Measurements from ENCODE around the gene RXYLT1. TPM values are rescaled to one million over a fixed set of nuclear protein-coding genes. Genes with fewer than 3 reads are reported as not detected.

The RXYLT1 gene
- total RNA-seq, 1 donor from 2014 or later = 10.8 TPM

DNA sequence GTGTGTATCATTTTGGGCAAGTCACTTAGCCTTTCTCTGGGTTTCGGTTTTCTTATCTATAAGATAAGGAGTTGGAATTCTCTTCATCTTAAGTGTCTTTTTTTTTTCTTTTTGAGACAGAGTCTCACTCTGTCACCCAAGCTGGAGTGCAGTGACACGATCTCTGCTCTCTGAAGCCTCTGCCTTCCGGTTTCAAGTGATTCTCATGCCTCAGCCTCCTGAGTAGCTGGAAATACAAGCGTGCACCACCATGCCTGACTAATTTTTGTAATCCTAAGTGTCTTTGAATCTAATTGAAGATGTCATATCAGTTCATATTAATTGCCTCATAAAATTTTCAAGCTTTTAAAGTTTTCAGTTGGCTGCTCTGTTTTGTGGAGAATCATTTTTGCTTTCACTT lies 68.7 kb downstream of the RXYLT1 start:
- Mint-ChIP-seq H3K36me3 (no peaks in the 10 kb centered on the region), H3K4me3 (no peak overlapping the region), H3K4me1 (peaks cover 22% of the 10 kb centered on the region), H3K27ac (peak overlapping the region; percentile 42), H3K27me3 (ENCODE audit: insufficient read depth, low read depth) (peaks cover 3% of the 10 kb centered on the region), H3K9me3 (no peaks in the 10 kb centered on the region)
- H2AFZ ChIP-seq (replicated peaks) = no peak overlapping the region
- H3F3A ChIP-seq (ENCODE audit: low read depth) = peaks cover 13% of the 10 kb centered on the region
- TF ChIP-seq, protein P1, sequence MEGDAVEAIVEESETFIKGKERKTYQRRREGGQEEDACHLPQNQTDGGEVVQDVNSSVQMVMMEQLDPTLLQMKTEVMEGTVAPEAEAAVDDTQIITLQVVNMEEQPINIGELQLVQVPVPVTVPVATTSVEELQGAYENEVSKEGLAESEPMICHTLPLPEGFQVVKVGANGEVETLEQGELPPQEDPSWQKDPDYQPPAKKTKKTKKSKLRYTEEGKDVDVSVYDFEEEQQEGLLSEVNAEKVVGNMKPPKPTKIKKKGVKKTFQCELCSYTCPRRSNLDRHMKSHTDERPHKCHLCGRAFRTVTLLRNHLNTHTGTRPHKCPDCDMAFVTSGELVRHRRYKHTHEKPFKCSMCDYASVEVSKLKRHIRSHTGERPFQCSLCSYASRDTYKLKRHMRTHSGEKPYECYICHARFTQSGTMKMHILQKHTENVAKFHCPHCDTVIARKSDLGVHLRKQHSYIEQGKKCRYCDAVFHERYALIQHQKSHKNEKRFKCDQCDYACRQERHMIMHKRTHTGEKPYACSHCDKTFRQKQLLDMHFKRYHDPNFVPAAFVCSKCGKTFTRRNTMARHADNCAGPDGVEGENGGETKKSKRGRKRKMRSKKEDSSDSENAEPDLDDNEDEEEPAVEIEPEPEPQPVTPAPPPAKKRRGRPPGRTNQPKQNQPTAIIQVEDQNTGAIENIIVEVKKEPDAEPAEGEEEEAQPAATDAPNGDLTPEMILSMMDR (IDR thresholded peaks at IDR 0.05) = no peak
- TF ChIP-seq EZH2phosphoT487 (IDR thresholded peaks at IDR 0.05) (no peak), EZH2 (IDR thresholded peaks at IDR 0.05) (no peak)
- H3K4me2 ChIP-seq = no peak overlapping the region
- no peak for DNase-seq (ENCODE audit: low spot score)
- no peak overlapping the region for H3K9ac ChIP-seq
- no peaks in the 10 kb centered on the region for H3K36me3 ChIP-seq
- peaks cover 11% of the 10 kb centered on the region for H3K79me2 ChIP-seq (ENCODE audit: low read depth)
- H3K4me1 ChIP-seq = peaks cover 13% of the 10 kb centered on the region
- H3K9me3 ChIP-seq (ENCODE audit: low read depth) = no peaks in the 10 kb centered on the region
- H3K4me3 ChIP-seq = no peak overlapping the region
- no peaks in the 10 kb centered on the region for H4K20me1 ChIP-seq (ENCODE audit: low read depth)
- H3K27me3 ChIP-seq = peaks cover 12% of the 10 kb centered on the region
- H3K27ac ChIP-seq = no peak overlapping the region

DNA sequence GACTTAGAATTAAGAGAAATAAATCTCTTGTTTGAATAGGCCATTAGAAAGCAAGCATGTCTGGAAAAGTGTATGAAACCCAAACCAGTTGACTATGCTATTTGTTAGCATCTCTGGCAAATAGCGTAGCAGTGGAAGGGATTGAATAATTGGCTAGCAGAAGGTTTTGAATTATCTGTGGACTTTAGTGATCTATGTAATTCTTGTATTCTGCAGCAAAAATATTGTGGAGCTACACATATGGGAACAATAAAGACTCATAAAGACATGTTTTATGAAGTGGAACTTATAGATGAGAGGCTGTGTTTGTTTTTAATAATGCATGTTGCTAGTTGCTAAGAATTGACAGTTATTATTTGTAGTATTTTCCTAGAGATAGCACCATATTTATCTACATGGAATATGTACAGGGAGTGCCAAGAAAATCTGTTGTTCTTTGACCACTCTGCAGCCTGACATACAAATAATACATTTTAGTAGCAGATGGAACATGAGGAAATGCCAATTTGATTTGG lies 69.5 kb downstream of the RXYLT1 start:
- Histone ChIP-seq H3K4me2 (no peak overlapping the region), H3F3A (ENCODE audit: low read depth) (peaks cover 6% of the 10 kb centered on the region), H3K4me1 (peaks cover 13% of the 10 kb centered on the region), H3K27me3 (peaks cover 12% of the 10 kb centered on the region), H3K4me3 (no peak overlapping the region), H3K9me3 (ENCODE audit: low read depth) (no peaks in the 10 kb centered on the region), H2AFZ (replicated peaks) (no peak overlapping the region), H4K20me1 (ENCODE audit: low read depth) (no peaks in the 10 kb centered on the region), H3K9ac (no peak overlapping the region), H3K79me2 (ENCODE audit: low read depth) (peaks cover 11% of the 10 kb centered on the region), H3K36me3 (no peaks in the 10 kb centered on the region), H3K27ac (no peak overlapping the region)
- Mint-ChIP-seq H3K4me1 (peaks cover 22% of the 10 kb centered on the region), H3K36me3 (no peaks in the 10 kb centered on the region), H3K9me3 (no peaks in the 10 kb centered on the region), H3K27me3 (ENCODE audit: insufficient read depth, low read depth) (peaks cover 3% of the 10 kb centered on the region), H3K27ac (no peak overlapping the region), H3K4me3 (no peak overlapping the region)
- TF ChIP-seq EZH2 (IDR thresholded peaks at IDR 0.05) (no peak), EZH2phosphoT487 (IDR thresholded peaks at IDR 0.05) (no peak)
- TF ChIP-seq, protein P1 (IDR thresholded peaks at IDR 0.05) = no peak
- no peak for DNase-seq (ENCODE audit: low spot score)

DNA sequence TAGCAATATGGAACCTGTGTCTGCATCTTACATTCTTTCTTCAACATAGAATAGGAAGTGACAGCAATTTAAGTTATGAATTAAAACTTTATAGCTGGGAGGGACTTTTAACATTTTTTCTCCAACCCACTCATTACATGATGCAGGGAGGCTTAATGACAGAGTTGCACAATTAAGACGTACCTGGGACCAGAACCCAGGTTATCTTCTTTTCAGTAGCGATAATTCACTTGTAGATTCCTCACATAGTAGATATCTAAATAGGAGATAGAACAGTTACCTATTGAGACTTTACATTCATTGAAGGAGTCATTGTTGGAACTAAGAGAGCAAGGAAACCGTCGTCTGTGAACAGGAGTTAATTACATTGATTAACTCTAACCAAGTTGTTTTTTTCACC lies 69.9 kb downstream of the RXYLT1 start:
- Histone ChIP-seq H3K9ac (no peak overlapping the region), H3K4me3 (no peak overlapping the region), H4K20me1 (ENCODE audit: low read depth) (no peaks in the 10 kb centered on the region), H3K27ac (no peak overlapping the region), H3K36me3 (no peaks in the 10 kb centered on the region), H2AFZ (replicated peaks) (no peak overlapping the region), H3F3A (ENCODE audit: low read depth) (peaks cover under 1% of the 10 kb centered on the region), H3K9me3 (ENCODE audit: low read depth) (no peaks in the 10 kb centered on the region), H3K79me2 (ENCODE audit: low read depth) (peaks cover 11% of the 10 kb centered on the region), H3K27me3 (peaks cover 12% of the 10 kb centered on the region), H3K4me1 (peaks cover 13% of the 10 kb centered on the region), H3K4me2 (no peak overlapping the region)
- no peak overlapping the region for H3K4me3 Mint-ChIP-seq
- H3K27me3 Mint-ChIP-seq (ENCODE audit: insufficient read depth, low read depth) = peaks cover 3% of the 10 kb centered on the region
- no peaks in the 10 kb centered on the region for H3K9me3 Mint-ChIP-seq
- TF ChIP-seq, protein P1 (IDR thresholded peaks at IDR 0.05) = no peak
- TF ChIP-seq EZH2phosphoT487 (IDR thresholded peaks at IDR 0.05) = no peak
- TF ChIP-seq EZH2 (IDR thresholded peaks at IDR 0.05) = no peak
- no peak for DNase-seq (ENCODE audit: low spot score)
- H3K36me3 Mint-ChIP-seq = no peaks in the 10 kb centered on the region
- no peak overlapping the region for H3K27ac Mint-ChIP-seq
- peaks cover 22% of the 10 kb centered on the region for H3K4me1 Mint-ChIP-seq

Measured in neural progenitor cell (in vitro differentiated cells).